DND-41 (cell line): Measurements from ENCODE around the gene RTN4RL1.

Experiments
- EZH2 ChIP-seq: IDR thresholded peaks from 3 replicates; pipeline ENCODE4 v1.6.1; 2012; ENCODE audit warnings: borderline replicate concordance, low read depth, mild to moderate bottlenecking, moderate library complexity, low read length, inconsistent platforms; ENCODE audit not compliant: severe bottlenecking
- TF ChIP-seq, protein P1 (sequence below): IDR thresholded peaks from 2 replicates; pipeline ENCODE4 v1.5.1; 2012; ENCODE audit warnings: borderline replicate concordance, low read length, moderate library complexity, mild to moderate bottlenecking; ENCODE audit not compliant: poor library complexity, severe bottlenecking; ENCODE audit errors: extremely low read depth

DNA sequence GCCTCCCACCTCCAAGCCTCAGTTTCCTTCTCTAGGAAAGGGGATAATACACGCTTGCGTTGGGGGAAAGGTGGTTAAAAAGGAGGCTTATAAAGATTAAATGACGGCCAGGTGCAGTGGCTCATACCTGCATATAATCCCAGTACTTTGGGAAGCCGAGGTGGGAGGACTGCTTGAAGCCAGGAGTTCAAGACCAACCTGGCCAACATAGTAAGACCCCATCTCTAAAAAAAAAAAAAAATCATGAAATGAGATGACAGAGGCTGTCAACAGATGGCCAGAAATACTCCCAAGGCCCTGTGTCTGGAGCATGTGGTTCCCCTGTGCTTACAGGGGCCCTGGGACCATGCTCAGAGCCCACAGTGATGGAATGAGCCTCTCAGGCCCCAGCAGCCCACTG is 30.4 kb downstream of the RTN4RL1 start:
- TF ChIP-seq, protein P1, sequence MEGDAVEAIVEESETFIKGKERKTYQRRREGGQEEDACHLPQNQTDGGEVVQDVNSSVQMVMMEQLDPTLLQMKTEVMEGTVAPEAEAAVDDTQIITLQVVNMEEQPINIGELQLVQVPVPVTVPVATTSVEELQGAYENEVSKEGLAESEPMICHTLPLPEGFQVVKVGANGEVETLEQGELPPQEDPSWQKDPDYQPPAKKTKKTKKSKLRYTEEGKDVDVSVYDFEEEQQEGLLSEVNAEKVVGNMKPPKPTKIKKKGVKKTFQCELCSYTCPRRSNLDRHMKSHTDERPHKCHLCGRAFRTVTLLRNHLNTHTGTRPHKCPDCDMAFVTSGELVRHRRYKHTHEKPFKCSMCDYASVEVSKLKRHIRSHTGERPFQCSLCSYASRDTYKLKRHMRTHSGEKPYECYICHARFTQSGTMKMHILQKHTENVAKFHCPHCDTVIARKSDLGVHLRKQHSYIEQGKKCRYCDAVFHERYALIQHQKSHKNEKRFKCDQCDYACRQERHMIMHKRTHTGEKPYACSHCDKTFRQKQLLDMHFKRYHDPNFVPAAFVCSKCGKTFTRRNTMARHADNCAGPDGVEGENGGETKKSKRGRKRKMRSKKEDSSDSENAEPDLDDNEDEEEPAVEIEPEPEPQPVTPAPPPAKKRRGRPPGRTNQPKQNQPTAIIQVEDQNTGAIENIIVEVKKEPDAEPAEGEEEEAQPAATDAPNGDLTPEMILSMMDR: no peak
- TF ChIP-seq EZH2: no peak
